Chondrocyte (in vitro differentiated cells): ENCODE results near the gene MT1E. TPM values are rescaled to one million over a fixed set of nuclear protein-coding genes. Genes with fewer than 3 reads are reported as not detected.

ENCODE experiments used
- DNase-seq: peaks from one replicate; pipeline ENCODE4 v3.0.0; 2021; ENCODE audit warnings: mixed read lengths, low spot score
- H3K27ac Mint-ChIP-seq: one replicate; pipeline ENCODE4 v1.8.0; 2021; ENCODE audit warnings: mild to moderate bottlenecking, moderate library complexity, mixed read lengths; ENCODE audit not compliant: unreplicated experiment
- H3K27me3 Mint-ChIP-seq: 2 replicates; pipeline ENCODE4 v1.8.0; 2021; ENCODE audit warnings: low read depth, mixed read lengths
- H3K36me3 Mint-ChIP-seq: 2 replicates; pipeline ENCODE4 v1.8.0; 2021; ENCODE audit warnings: low read depth, mixed read lengths
- H3K4me1 Mint-ChIP-seq: 2 replicates; pipeline ENCODE4 v1.8.0; 2021; ENCODE audit warnings: low read depth, mild to moderate bottlenecking, mixed read lengths
- H3K4me3 Mint-ChIP-seq: one replicate; pipeline ENCODE4 v1.8.0; 2021; ENCODE audit warnings: mild to moderate bottlenecking, moderate library complexity, mixed read lengths; ENCODE audit not compliant: unreplicated experiment
- H3K9me3 Mint-ChIP-seq: 2 replicates; pipeline ENCODE4 v1.8.0; 2021; ENCODE audit warnings: low read depth, mixed read lengths
- total RNA-seq: library from RNA; stranded (reverse); gene quantifications from 3 replicates; pipeline ENCODE4 v1.2.1, GENCODE V29; 2021
- TF ChIP-seq, protein P1 (sequence below): fragments of 200-600 bp; sonication (generic); IDR thresholded peaks from 2 replicates; pipeline ENCODE4 v1.5.0; 2021; ENCODE audit warnings: antibody characterized with exemption, mild to moderate bottlenecking, moderate library complexity

MT1E gene
- total RNA-seq, 1 donor from 2014 or later: 31.4 TPM

- H3K36me3 Mint-ChIP-seq: no peaks in the 10 kb centered on the region
- H3K9me3 Mint-ChIP-seq: no peaks in the 10 kb centered on the region
- no peak overlapping the region for H3K27ac Mint-ChIP-seq
- H3K4me1 Mint-ChIP-seq: peaks cover 5% of the 10 kb centered on the region
- peaks cover 31% of the 10 kb centered on the region for H3K27me3 Mint-ChIP-seq
- TF ChIP-seq, protein P1, sequence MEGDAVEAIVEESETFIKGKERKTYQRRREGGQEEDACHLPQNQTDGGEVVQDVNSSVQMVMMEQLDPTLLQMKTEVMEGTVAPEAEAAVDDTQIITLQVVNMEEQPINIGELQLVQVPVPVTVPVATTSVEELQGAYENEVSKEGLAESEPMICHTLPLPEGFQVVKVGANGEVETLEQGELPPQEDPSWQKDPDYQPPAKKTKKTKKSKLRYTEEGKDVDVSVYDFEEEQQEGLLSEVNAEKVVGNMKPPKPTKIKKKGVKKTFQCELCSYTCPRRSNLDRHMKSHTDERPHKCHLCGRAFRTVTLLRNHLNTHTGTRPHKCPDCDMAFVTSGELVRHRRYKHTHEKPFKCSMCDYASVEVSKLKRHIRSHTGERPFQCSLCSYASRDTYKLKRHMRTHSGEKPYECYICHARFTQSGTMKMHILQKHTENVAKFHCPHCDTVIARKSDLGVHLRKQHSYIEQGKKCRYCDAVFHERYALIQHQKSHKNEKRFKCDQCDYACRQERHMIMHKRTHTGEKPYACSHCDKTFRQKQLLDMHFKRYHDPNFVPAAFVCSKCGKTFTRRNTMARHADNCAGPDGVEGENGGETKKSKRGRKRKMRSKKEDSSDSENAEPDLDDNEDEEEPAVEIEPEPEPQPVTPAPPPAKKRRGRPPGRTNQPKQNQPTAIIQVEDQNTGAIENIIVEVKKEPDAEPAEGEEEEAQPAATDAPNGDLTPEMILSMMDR: no peak
- H3K4me3 Mint-ChIP-seq: no peak overlapping the region
- no peak for DNase-seq
Measured at GRCh38 chr16:56649820-56650219, 24.2 kb downstream of the MT1E start.

DNA sequence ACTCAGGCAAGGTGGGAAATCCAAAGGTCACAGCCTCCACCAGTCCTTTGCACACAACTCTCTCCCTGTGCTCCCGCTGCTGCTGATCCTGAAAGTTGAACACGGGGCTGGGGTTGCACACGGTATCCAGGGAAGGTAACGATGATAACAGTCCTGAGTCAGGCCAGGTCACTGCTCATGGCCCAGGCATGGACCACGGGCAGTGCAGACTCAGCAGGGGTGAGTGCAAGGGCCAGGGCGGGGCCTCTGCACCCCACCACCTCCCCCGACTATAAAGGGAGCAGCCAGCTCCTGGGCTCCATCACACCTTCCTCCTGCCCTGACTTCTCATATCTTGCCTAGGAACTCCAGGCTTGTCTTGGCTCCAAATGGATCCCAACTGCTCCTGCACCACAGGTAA, 26.0 kb downstream of the MT1E start, which contains the start of gene MT1B:
Gene MT1B (plus strand): TSS at position 301 of the 400 bp plus-strand sequence. CDS start 68 bp downstream, at position 369.
- no peak for DNase-seq
- Mint-ChIP-seq H3K4me1 (peaks cover 5% of the 10 kb centered on the region), H3K4me3 (no peak within 1 kb of the TSS), H3K27ac (no peak within 1 kb of the TSS), H3K36me3 (no peaks in the 10 kb centered on the region), H3K9me3 (no peaks in the 10 kb centered on the region), H3K27me3 (peaks cover 19% of the 10 kb centered on the region)
- TF ChIP-seq, protein P1: no peak

DNA sequence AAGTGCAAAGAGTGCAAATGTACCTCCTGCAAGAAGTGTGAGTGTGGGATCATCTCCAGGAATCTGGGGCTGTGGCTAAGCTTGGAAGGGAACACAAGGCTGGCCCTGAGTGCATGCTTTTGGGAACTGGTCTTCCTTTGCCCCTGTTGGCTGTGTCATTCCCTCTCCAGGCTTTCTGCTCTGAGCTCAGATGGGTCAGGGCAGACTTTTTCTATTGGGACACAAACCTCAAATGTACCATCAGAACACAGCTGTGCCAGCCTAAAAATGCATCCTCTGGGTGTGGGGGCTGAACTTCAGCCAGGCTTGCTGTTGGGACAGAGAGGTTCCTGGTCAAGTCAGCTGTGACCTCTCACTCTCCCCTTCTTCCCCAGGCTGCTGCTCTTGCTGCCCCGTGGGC, 27.0 kb downstream of the MT1E start:
- H3K27me3 Mint-ChIP-seq: peaks cover 13% of the 10 kb centered on the region
- TF ChIP-seq, protein P1: no peak
- DNase-seq: no peak
- H3K4me1 Mint-ChIP-seq: peaks cover 12% of the 10 kb centered on the region
- H3K9me3 Mint-ChIP-seq: no peaks in the 10 kb centered on the region
- no peak overlapping the region for H3K27ac Mint-ChIP-seq
- no peaks in the 10 kb centered on the region for H3K36me3 Mint-ChIP-seq
- no peak overlapping the region for H3K4me3 Mint-ChIP-seq

- H3K4me3 Mint-ChIP-seq: no peak overlapping the region
- H3K9me3 Mint-ChIP-seq: no peaks in the 10 kb centered on the region
- TF ChIP-seq, protein P1: no peak
- H3K27ac Mint-ChIP-seq: no peak overlapping the region
- H3K36me3 Mint-ChIP-seq: no peaks in the 10 kb centered on the region
- peaks cover 16% of the 10 kb centered on the region for H3K4me1 Mint-ChIP-seq
- peaks cover 17% of the 10 kb centered on the region for H3K27me3 Mint-ChIP-seq
- DNase-seq: no peak
Measured at GRCh38 chr16:56653218-56653617, 27.6 kb downstream of the MT1E start.

DNA sequence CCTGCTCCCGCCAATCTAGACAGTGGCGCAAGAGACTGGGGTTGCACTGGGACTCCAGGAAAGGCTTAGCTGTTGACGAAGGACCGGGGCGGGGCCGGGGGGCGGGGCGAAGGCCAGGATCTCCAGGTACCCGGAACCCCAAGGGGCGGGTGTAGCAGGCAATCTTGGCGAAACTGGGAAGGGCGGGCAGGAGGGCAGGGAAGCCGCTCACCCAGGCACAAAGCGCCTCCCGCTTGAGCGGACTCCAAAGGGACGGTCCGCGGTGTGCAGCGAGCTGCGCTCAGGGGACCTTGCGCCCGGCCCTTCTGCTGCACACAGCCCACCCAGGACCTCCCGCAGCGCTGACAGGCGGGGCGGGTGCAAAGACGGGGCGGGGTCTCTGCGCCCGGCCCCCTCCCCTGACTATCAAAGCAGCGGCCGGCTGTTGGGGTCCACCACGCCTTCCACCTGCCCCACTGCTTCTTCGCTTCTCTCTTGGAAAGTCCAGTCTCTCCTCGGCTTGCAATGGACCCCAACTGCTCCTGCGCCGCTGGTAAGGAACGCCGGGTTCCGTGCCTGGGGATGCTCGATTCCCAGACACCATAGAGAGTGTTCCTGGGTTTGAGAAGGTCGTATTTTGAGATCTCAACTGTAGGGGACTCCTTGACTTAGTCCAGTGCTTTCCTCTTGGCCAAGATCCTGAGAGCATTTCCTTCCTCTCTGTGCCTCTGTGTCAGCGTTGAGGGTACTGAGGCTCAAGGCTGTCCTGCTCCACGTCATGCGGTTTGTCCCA, 32.2 kb downstream of the MT1E start, which contains the start of gene MT1F:
Gene MT1F (plus strand): TSS at position 405 of the 772 bp plus-strand sequence. CDS start 100 bp downstream, at position 505.
- DNase-seq: no peak
- Mint-ChIP-seq H3K9me3 (no peaks in the 10 kb centered on the region), H3K27ac (no peak within 1 kb of the TSS), H3K36me3 (no peaks in the 10 kb centered on the region), H3K4me1 (peaks cover 25% of the 10 kb centered on the region), H3K4me3 (peak within 1 kb of the TSS; percentile 79), H3K27me3 (peaks cover 36% of the 10 kb centered on the region)
- TF ChIP-seq, protein P1: no peak
